ACHN (cell line): ENCODE results near the gene MDC1.

Source experiments
- DNase-seq: peaks from one replicate; pipeline ENCODE4 v3.0.0-alpha.2; 2015
- in situ Hi-C: cut with HindIII; loops from 2 replicates; pipeline ENCODE4 v1.10.0; 2017; ENCODE audit warnings: low sequenced_read_pairs, low pct_ligation_motif_present, low pct_unique_long_range_greater_than_20kb

MDC1 gene

GRCh38 chr6:30712441-30712945 lies 4.6 kb downstream of the MDC1 start:
- no peak for DNase-seq
- in situ Hi-C loops: no loop called here

GRCh38 chr6:30711758-30712380 lies 5.2 kb downstream of the MDC1 start:
- in situ Hi-C loops: no loop called here
- no peak for DNase-seq

GRCh38 chr6:30709101-30709868 lies 7.8 kb downstream of the MDC1 start:
- peak; percentile 52 for DNase-seq
- in situ Hi-C loops: no loop called here

GRCh38 chr6:30707281-30707850 lies 9.7 kb downstream of the MDC1 start:
- in situ Hi-C loops: no loop called here
- no peak for DNase-seq

GRCh38 chr6:30705620-30706019 lies 11.5 kb downstream of the MDC1 start:
- DNase-seq: no peak
- in situ Hi-C loops: no loop called here

- in situ Hi-C loops: no loop called here
- no peak for DNase-seq
These were observed 13.3 kb downstream of the MDC1 start for GRCh38 chr6:30703821-30704220.

GRCh38 chr6:30703011-30703410 lies 14.1 kb downstream of the MDC1 start:
- DNase-seq: no peak

GRCh38 chr6:30700340-30700739 lies 16.7 kb downstream of the MDC1 start:
- in situ Hi-C loops: no loop called here
- DNase-seq: no peak

More at GRCh38 chr6:30703011-30703410, 14.1 kb downstream of the MDC1 start:
- in situ Hi-C loops: no loop called here

GRCh38 chr6:30696432-30696831 lies 20.6 kb downstream of the MDC1 start:
- DNase-seq: no peak
- in situ Hi-C loops: no loop called here

GRCh38 chr6:30691208-30691847 lies 25.8 kb downstream of the MDC1 start:
- in situ Hi-C loops: no loop called here
- DNase-seq: no peak

GRCh38 chr6:30690403-30691207 lies 26.5 kb downstream of the MDC1 start, which contains the start of gene NRM:
TSS of gene NRM (minus strand) at chr6:30690984. CDS start at chr6:30690974, 10 bp downstream.
- in situ Hi-C loops: no loop called here
- peak; percentile 77 for DNase-seq

- no peak for DNase-seq
- in situ Hi-C loops: no loop called here
These were observed 27.1 kb downstream of the MDC1 start for GRCh38 chr6:30689985-30690384.

- DNase-seq: no peak
- in situ Hi-C loops: no loop called here
These were observed 27.8 kb downstream of the MDC1 start for GRCh38 chr6:30689022-30689865.

- no peak for DNase-seq
- in situ Hi-C loops: no loop called here
These were observed 28.5 kb downstream of the MDC1 start for GRCh38 chr6:30688569-30688968.

- in situ Hi-C loops: no loop called here
- peak; percentile 27 for DNase-seq
These were observed 29.2 kb downstream of the MDC1 start for GRCh38 chr6:30687659-30688431.

GRCh38 chr6:30686908-30687658 lies 30.0 kb downstream of the MDC1 start:
- in situ Hi-C loops: no loop called here
- peak; percentile 90 for DNase-seq
